Naive B cell (primary cell): ENCODE measurements around the gene ENTREP3. TPM values are rescaled to one million over a fixed set of nuclear protein-coding genes. Genes with fewer than 3 reads are reported as not detected.
"Not testable (repeated sequence)": the region's sequence is repeated elsewhere in the genome, so short reads cannot be mapped to it uniquely, and the experiment has no call there.

Experiments used
- ATAC-seq, 2 donors: fragments of 150-1000 bp; cut with Tn5 transposase; 2 replicates each; pipeline ENCODE4 v1.10.0; 2021; ENCODE audit warnings: low read depth in 2 of 2, mild to moderate bottlenecking in 2 of 2, moderate library complexity in 2 of 2
- DNase-seq: peaks from one replicate; pipeline ENCODE4 v3.0.0; 2022
- H3K27ac Mint-ChIP-seq, 6 donors: one replicate each; pipeline ENCODE4 v1.8.0; 2020 to 2022; ENCODE audit warnings: mild to moderate bottlenecking in 6 of 6, mixed read lengths in 6 of 6, moderate library complexity in 5 of 6, inconsistent platforms in 2 of 6
- H3K27me3 Mint-ChIP-seq, 3 donors: one replicate each; pipeline ENCODE4 v1.8.0; 2021 to 2022; ENCODE audit warnings: mixed read lengths in 3 of 3, mild to moderate bottlenecking in 1 of 3
- H3K36me3 Mint-ChIP-seq, 2 donors: one replicate each; pipeline ENCODE4 v1.8.0; 2020 to 2022; ENCODE audit warnings: mixed read lengths in 2 of 2, inconsistent platforms in 1 of 2, mild to moderate bottlenecking in 1 of 2
- H3K4me1 Mint-ChIP-seq, 3 donors: one replicate each; pipeline ENCODE4 v1.8.0; 2020 to 2022; ENCODE audit warnings: mixed read lengths in 3 of 3, inconsistent platforms in 1 of 3, mild to moderate bottlenecking in 1 of 3, moderate library complexity in 1 of 3
- H3K4me3 Mint-ChIP-seq, 8 donors: one replicate each; pipeline ENCODE4 v1.8.0; 2020 to 2022; ENCODE audit warnings: mild to moderate bottlenecking in 8 of 8, mixed read lengths in 8 of 8, moderate library complexity in 8 of 8, inconsistent platforms in 2 of 8
- H3K9me3 Mint-ChIP-seq, 7 donors: one replicate each; pipeline ENCODE4 v1.8.0; 2020 to 2022; ENCODE audit warnings: mixed read lengths in 7 of 7, mild to moderate bottlenecking in 5 of 7, inconsistent platforms in 2 of 7, moderate library complexity in 1 of 7
- polyA plus RNA-seq, 6 donors: library from polyadenylated mRNA; unstranded; fragments of 300-500 nt; fragmentation: Illumina TruSeq; gene quantifications; one replicate each; pipeline ENCODE4 v1.2.3, GENCODE V29; 2021; ENCODE audit warnings: low read depth in 6 of 6

ENTREP3 gene
- polyA plus RNA-seq, 6 donors from 2014 or later = 0.54 to 1.7 (median 1.2) TPM

GRCh38 chr1:155253797-155254196, 1.5 kb downstream of the ENTREP3 start:
- Mint-ChIP-seq H3K27me3 (no peaks in the 10 kb centered on the region), H3K4me3 (peak overlapping the region; percentile 76 to 90 (median 84)), H3K9me3 (no peaks in the 10 kb centered on the region), H3K27ac (peak overlapping the region in 3 of 6 donors; percentile 26 to 89 (median 69)), H3K36me3 (peaks cover 0 to 10% of the 10 kb centered on the region in 2 donors), H3K4me1 (peaks cover 34 to 46% (median 40%) of the 10 kb centered on the region in 3 donors)
- ATAC-seq = no peak
- DNase-seq = no peak

GRCh38 chr1:155253208-155253607, 2.1 kb downstream of the ENTREP3 start:
- no peak for ATAC-seq

GRCh38 chr1:155251566-155251965, 3.7 kb downstream of the ENTREP3 start:
- no peak for DNase-seq
- Mint-ChIP-seq H3K4me1 (peaks cover 28 to 37% (median 35%) of the 10 kb centered on the region in 3 donors), H3K27ac (no peak overlapping the region), H3K27me3 (no peaks in the 10 kb centered on the region), H3K9me3 (no peaks in the 10 kb centered on the region), H3K4me3 (no peak overlapping the region), H3K36me3 (no peaks in the 10 kb centered on the region)
- ATAC-seq = no peak

More at GRCh38 chr1:155253208-155253607, 2.1 kb downstream of the ENTREP3 start:
- Mint-ChIP-seq H3K4me3 (peak overlapping the region; percentile 67 to 86 (median 81)), H3K27ac (peak overlapping the region in 3 of 6 donors; percentile 26 to 89 (median 69)), H3K36me3 (peaks cover 0 to 10% of the 10 kb centered on the region in 2 donors), H3K9me3 (no peaks in the 10 kb centered on the region), H3K4me1 (peaks cover 34 to 46% (median 40%) of the 10 kb centered on the region in 3 donors), H3K27me3 (no peaks in the 10 kb centered on the region)
- no peak for DNase-seq

GRCh38 chr1:155250633-155251449, 4.4 kb downstream of the ENTREP3 start:
- peak overlapping the region in 3 of 6 donors; percentile 26 to 93 (median 54) for H3K27ac Mint-ChIP-seq
- peak; percentile 96 for DNase-seq
- peak; percentile 95 to 96 for ATAC-seq
- no peaks in the 10 kb centered on the region for H3K9me3 Mint-ChIP-seq
- H3K4me3 Mint-ChIP-seq = peak overlapping the region; percentile 49 to 86 (median 77)
- H3K36me3 Mint-ChIP-seq = no peaks in the 10 kb centered on the region
- H3K4me1 Mint-ChIP-seq = peaks cover 25 to 35% (median 28%) of the 10 kb centered on the region in 3 donors
- H3K27me3 Mint-ChIP-seq = no peaks in the 10 kb centered on the region

GRCh38 chr1:155250246-155250632, 5.0 kb downstream of the ENTREP3 start:
- ATAC-seq = peak; percentile 28 to 34
- DNase-seq = no peak
- H3K27ac Mint-ChIP-seq = peak overlapping the region in 2 of 6 donors; percentile 33 to 93
- no peaks in the 10 kb centered on the region for H3K36me3 Mint-ChIP-seq
- no peaks in the 10 kb centered on the region for H3K9me3 Mint-ChIP-seq
- H3K4me3 Mint-ChIP-seq = peak overlapping the region; percentile 57 to 86 (median 80)
- H3K27me3 Mint-ChIP-seq = no peaks in the 10 kb centered on the region
- H3K4me1 Mint-ChIP-seq = peaks cover 20 to 30% (median 29%) of the 10 kb centered on the region in 3 donors

- no peak for DNase-seq
- H3K27ac Mint-ChIP-seq = peak overlapping the region in 1 of 6 donors; percentile 37
- peak overlapping the region in 2 of 8 donors; percentile 48 to 67 for H3K4me3 Mint-ChIP-seq
- peaks cover 0 to 4% (median 2%) of the 10 kb centered on the region in 7 donors for H3K9me3 Mint-ChIP-seq
- ATAC-seq = no peak
- H3K4me1 Mint-ChIP-seq = peaks cover 18 to 33% (median 33%) of the 10 kb centered on the region in 3 donors
- no peaks in the 10 kb centered on the region for H3K36me3 Mint-ChIP-seq
- peaks cover 0 to 6% (median 5%) of the 10 kb centered on the region in 3 donors for H3K27me3 Mint-ChIP-seq
Measured at GRCh38 chr1:155247667-155248553, 7.4 kb downstream of the ENTREP3 start.

- not testable (repeated sequence) for H3K27me3 Mint-ChIP-seq, H3K36me3 Mint-ChIP-seq, DNase-seq, ATAC-seq, H3K9me3 Mint-ChIP-seq
- Mint-ChIP-seq H3K27ac (peak overlapping the region in 2 of 6 donors; percentile 0 to 94), H3K4me3 (peak overlapping the region in 1 of 8 donors; percentile 67), H3K4me1 (peaks cover 16 to 38% (median 33%) of the 10 kb centered on the region in 3 donors)
Measured at GRCh38 chr1:155246796-155247195, 8.5 kb downstream of the ENTREP3 start.

- Mint-ChIP-seq H3K27me3 (peaks cover 0 to 6% (median 5%) of the 10 kb centered on the region in 3 donors), H3K4me3 (peak overlapping the region; percentile 82 to 95 (median 92))
- ATAC-seq = no peak
Measured at GRCh38 chr1:155245163-155245524, 10.1 kb downstream of the ENTREP3 start.

GRCh38 chr1:155244368-155245162, 10.7 kb downstream of the ENTREP3 start:
- ATAC-seq (peak; percentile 91 to 92), DNase-seq (peak; percentile 86)
- H3K9me3 Mint-ChIP-seq = peaks cover 0 to 4% (median 2%) of the 10 kb centered on the region in 7 donors
- H3K36me3 Mint-ChIP-seq = no peaks in the 10 kb centered on the region
- peaks cover 0 to 6% (median 5%) of the 10 kb centered on the region in 3 donors for H3K27me3 Mint-ChIP-seq
- peak overlapping the region; percentile 82 to 95 (median 92) for H3K4me3 Mint-ChIP-seq
- H3K27ac Mint-ChIP-seq = peak overlapping the region; percentile 96 to 99 (median 98)
- peaks cover 22 to 49% (median 49%) of the 10 kb centered on the region in 3 donors for H3K4me1 Mint-ChIP-seq

More at GRCh38 chr1:155245163-155245524, 10.1 kb downstream of the ENTREP3 start:
- Mint-ChIP-seq H3K4me1 (peaks cover 22 to 47% (median 43%) of the 10 kb centered on the region in 3 donors), H3K9me3 (peaks cover 0 to 4% (median 2%) of the 10 kb centered on the region in 7 donors), H3K36me3 (no peaks in the 10 kb centered on the region), H3K27ac (peak overlapping the region; percentile 86 to 99 (median 98))
- DNase-seq = no peak

- peak overlapping the region; percentile 58 to 95 (median 89) for H3K4me3 Mint-ChIP-seq
- no peak for DNase-seq
- H3K4me1 Mint-ChIP-seq = peaks cover 22 to 56% (median 53%) of the 10 kb centered on the region in 3 donors
- peak overlapping the region in 3 of 6 donors; percentile 22 to 54 (median 32) for H3K27ac Mint-ChIP-seq
- H3K36me3 Mint-ChIP-seq = no peaks in the 10 kb centered on the region
- peaks cover 0 to 4% (median 2%) of the 10 kb centered on the region in 7 donors for H3K9me3 Mint-ChIP-seq
- no peak for ATAC-seq
- H3K27me3 Mint-ChIP-seq = peaks cover 0 to 6% (median 5%) of the 10 kb centered on the region in 3 donors
Measured at GRCh38 chr1:155242805-155243358, 12.4 kb downstream of the ENTREP3 start.

GRCh38 chr1:155241841-155242264, 13.4 kb downstream of the ENTREP3 start:
- ATAC-seq (no peak), DNase-seq (no peak)
- peaks cover 0 to 6% (median 5%) of the 10 kb centered on the region in 3 donors for H3K27me3 Mint-ChIP-seq
- no peaks in the 10 kb centered on the region for H3K36me3 Mint-ChIP-seq
- peaks cover 22 to 56% (median 53%) of the 10 kb centered on the region in 3 donors for H3K4me1 Mint-ChIP-seq
- H3K27ac Mint-ChIP-seq = peak overlapping the region in 3 of 6 donors; percentile 65 to 88 (median 67)
- H3K4me3 Mint-ChIP-seq = peak overlapping the region; percentile 19 to 93 (median 64)
- peaks cover 0 to 4% (median 2%) of the 10 kb centered on the region in 7 donors for H3K9me3 Mint-ChIP-seq
